Kidney epithelial cell (primary cell): Measurements from ENCODE around the gene SIRT1. TPM values are rescaled to one million over a fixed set of nuclear protein-coding genes. Genes with fewer than 3 reads are reported as not detected.

Experiments used
- DNase-seq: peaks from one replicate; pipeline ENCODE4 v3.0.0-alpha.2; 2010; ENCODE audit warnings: low read depth
- H3K27me3 ChIP-seq: 2 replicates; pipeline ENCODE4 v1.6.0; 2011; ENCODE audit warnings: low read length; ENCODE audit not compliant: control insufficient read depth, insufficient read depth
- H3K36me3 ChIP-seq: 2 replicates; pipeline ENCODE4 v1.5.1; 2011; ENCODE audit warnings: low read length; ENCODE audit not compliant: control insufficient read depth, insufficient read depth
- H3K4me3 ChIP-seq: 2 replicates; pipeline ENCODE4 v1.5.1; 2011; ENCODE audit warnings: low read depth, mild to moderate bottlenecking, control low read depth, low read length
- CTCF ChIP-seq: IDR thresholded peaks from 2 replicates; pipeline ENCODE4 v1.5.1; 2011; ENCODE audit warnings: mild to moderate bottlenecking, moderate library complexity, low read length, control low read depth, inconsistent platforms; ENCODE audit not compliant: insufficient read depth, poor library complexity, severe bottlenecking
- total RNA-seq: library from RNA; depleted of rRNA; stranded (reverse); fragments of >200 nt; gene quantifications from 2 replicates; pipeline ENCODE4 v1.2.3, GENCODE V29; 2015

The SIRT1 gene
- total RNA-seq, 1 donor from 2014 or later, result 20.5 TPM

GRCh38 chr10:67853512-67853911, 30.9 kb upstream of the SIRT1 start:
- no peaks in the 10 kb centered on the region for H3K27me3 ChIP-seq
- no peak for TF ChIP-seq CTCF
- H3K36me3 ChIP-seq, result no peaks in the 10 kb centered on the region
- H3K4me3 ChIP-seq, result no peak overlapping the region
- DNase-seq, result no peak

GRCh38 chr10:67858971-67859370, 25.5 kb upstream of the SIRT1 start:
- no peak for TF ChIP-seq CTCF
- H3K27me3 ChIP-seq, result no peaks in the 10 kb centered on the region
- DNase-seq, result no peak
- no peak overlapping the region for H3K4me3 ChIP-seq
- H3K36me3 ChIP-seq, result no peaks in the 10 kb centered on the region

- H3K27me3 ChIP-seq, result no peaks in the 10 kb centered on the region
- TF ChIP-seq CTCF, result no peak
- no peak for DNase-seq
Observed at GRCh38 chr10:67861750-67862432, 22.6 kb upstream of the SIRT1 start.

GRCh38 chr10:67863094-67863493, 21.4 kb upstream of the SIRT1 start:
- DNase-seq, result no peak
- TF ChIP-seq CTCF, result no peak
- Histone ChIP-seq H3K36me3 (no peaks in the 10 kb centered on the region), H3K4me3 (no peak overlapping the region), H3K27me3 (no peaks in the 10 kb centered on the region)

More at GRCh38 chr10:67861750-67862432, 22.6 kb upstream of the SIRT1 start:
- Histone ChIP-seq H3K4me3 (no peak overlapping the region), H3K36me3 (no peaks in the 10 kb centered on the region)

- Histone ChIP-seq H3K36me3 (no peaks in the 10 kb centered on the region), H3K27me3 (no peaks in the 10 kb centered on the region), H3K4me3 (no peak overlapping the region)
- no peak for DNase-seq
- no peak for TF ChIP-seq CTCF
Observed at GRCh38 chr10:67864607-67865371, 19.7 kb upstream of the SIRT1 start.
